Fibroblast of lung (primary cell): ENCODE measurements around the gene ETS1. TPM values are rescaled to one million over a fixed set of nuclear protein-coding genes. Genes with fewer than 3 reads are reported as not detected.

Source experiments
- DNase-seq, 2 donors: peaks; one replicate each; pipeline versions ENCODE4 v3.0.0 to v3.0.0-alpha.2; 2010; ENCODE audit warnings: low read depth in 2 of 2
- H2AFZ ChIP-seq: 2 replicates; pipeline ENCODE4 v1.5.1; 2012; ENCODE audit warnings: low read length, control low read depth, inconsistent platforms
- H3K27ac ChIP-seq: 2 replicates; pipeline ENCODE4 v1.5.1; 2011; ENCODE audit warnings: low read length, control low read depth; ENCODE audit not compliant: insufficient read depth
- H3K27me3 ChIP-seq: 2 replicates; pipeline ENCODE4 v1.5.1; 2011; ENCODE audit warnings: mild to moderate bottlenecking, low read length; ENCODE audit not compliant: control insufficient read depth, insufficient read depth
- H3K36me3 ChIP-seq: 2 replicates; pipeline ENCODE4 v1.5.1; 2011; ENCODE audit warnings: low read length; ENCODE audit not compliant: control insufficient read depth, insufficient read depth
- H3K4me1 ChIP-seq: 2 replicates; pipeline ENCODE4 v1.5.1; 2011; ENCODE audit warnings: low read length; ENCODE audit not compliant: control insufficient read depth, insufficient read depth; ENCODE audit errors: extremely low read depth
- H3K4me2 ChIP-seq: 2 replicates; pipeline ENCODE4 v1.5.1; 2011; ENCODE audit warnings: low read length, control low read depth; ENCODE audit not compliant: insufficient read depth; ENCODE audit errors: extremely low read depth
- H3K4me3 ChIP-seq, 4 experiments: fragments of 200-600 bp in 1 of 4; sonication (generic) in 1 of 4; replicated peaks in 1 of 4; 2 replicates each; pipeline ENCODE4 v1.5.1; 2011 to 2016; ENCODE audit warnings: low read length in 4 of 4, low read depth in 3 of 4, mild to moderate bottlenecking in 3 of 4, control low read depth in 2 of 4, inconsistent platforms in 1 of 4, mixed read lengths in 1 of 4; ENCODE audit not compliant: insufficient read depth in 1 of 4; ENCODE audit errors: control extremely low read depth in 1 of 4
- H3K79me2 ChIP-seq: 2 replicates; pipeline ENCODE4 v1.5.1; 2012; ENCODE audit warnings: mild to moderate bottlenecking, low read length, inconsistent platforms; ENCODE audit not compliant: control insufficient read depth, insufficient read depth
- H3K9ac ChIP-seq: 2 replicates; pipeline ENCODE4 v1.5.1; 2011; ENCODE audit warnings: mild to moderate bottlenecking, low read length, control low read depth; ENCODE audit not compliant: insufficient read depth
- H3K9me3 ChIP-seq: 2 replicates; pipeline ENCODE4 v1.5.1; 2012; ENCODE audit warnings: low read depth, low read length; ENCODE audit not compliant: control insufficient read depth, insufficient read depth
- H4K20me1 ChIP-seq: 2 replicates; pipeline ENCODE4 v1.5.1; 2011; ENCODE audit warnings: low read length; ENCODE audit not compliant: control insufficient read depth, insufficient read depth; ENCODE audit errors: extremely low read depth
- CTCF ChIP-seq, 2 donors: IDR thresholded peaks in 1 of 2; conservative IDR thresholded peaks in 1 of 2; 1 replicate in 1 of 2; 2 replicates in 1 of 2; pipeline ENCODE4 v1.5.1; 2011 to 2012; ENCODE audit warnings: low read length in 2 of 2, control low read depth in 1 of 2, inconsistent platforms in 1 of 2, low read depth in 1 of 2, mild to moderate bottlenecking in 1 of 2
- EZH2 ChIP-seq: IDR thresholded peaks from 2 replicates; pipeline ENCODE4 v1.5.1; 2012; ENCODE audit warnings: low read length, control low read depth, mild to moderate bottlenecking; ENCODE audit errors: missing control alignments
- polyA plus RNA-seq, 2 donors: library from polyadenylated mRNA; depleted of rRNA in 1 of 2; stranded (reverse) in 1 of 2; unstranded in 1 of 2; fragments of >200 nt; gene quantifications; 2 replicates each; pipeline ENCODE4 v1.2.1, GENCODE V29; 2011 to 2012; ENCODE audit warnings: missing spikeins in 1 of 2
- total RNA-seq: library from RNA; depleted of rRNA; stranded (reverse); fragments of >200 nt; gene quantifications from 2 replicates; pipeline ENCODE4 v1.2.1, GENCODE V29; 2014

Gene ETS1
- total and polyA plus RNA-seq, 2 donors (not counting 1 experiment from before 2014, with no cell fraction given) = 51.5 to 51.7 TPM

- no peak for TF ChIP-seq EZH2
- no peak for TF ChIP-seq CTCF (conservative IDR thresholded peaks at IDR 0.05 in 1 of 2, IDR thresholded peaks at IDR 0.05 in 1 of 2; ENCODE audit: low read depth in 1 of 2, low read length in 2 of 2)
- peak overlapping the region; percentile 82 for H3K4me2 ChIP-seq
- no peaks in the 10 kb centered on the region for H3K9me3 ChIP-seq
- H3K4me1 ChIP-seq = peaks cover 21% of the 10 kb centered on the region
- H3K79me2 ChIP-seq = peaks cover 100% of the 10 kb centered on the region
- no peak overlapping the region for H2AFZ ChIP-seq
- no peak for DNase-seq
- H3K4me3 ChIP-seq = peak overlapping the region in 3 of 4 experiments; percentile 22 to 96 (median 94)
- H3K27ac ChIP-seq = peak overlapping the region; percentile 99
- no peak overlapping the region for H3K9ac ChIP-seq
- peaks cover 7% of the 10 kb centered on the region for H3K36me3 ChIP-seq
- peaks cover 5% of the 10 kb centered on the region for H4K20me1 ChIP-seq
- no peaks in the 10 kb centered on the region for H3K27me3 ChIP-seq
These were observed 71.3 kb downstream of the ETS1 start for GRCh38 chr11:128515826-128516778.

DNA sequence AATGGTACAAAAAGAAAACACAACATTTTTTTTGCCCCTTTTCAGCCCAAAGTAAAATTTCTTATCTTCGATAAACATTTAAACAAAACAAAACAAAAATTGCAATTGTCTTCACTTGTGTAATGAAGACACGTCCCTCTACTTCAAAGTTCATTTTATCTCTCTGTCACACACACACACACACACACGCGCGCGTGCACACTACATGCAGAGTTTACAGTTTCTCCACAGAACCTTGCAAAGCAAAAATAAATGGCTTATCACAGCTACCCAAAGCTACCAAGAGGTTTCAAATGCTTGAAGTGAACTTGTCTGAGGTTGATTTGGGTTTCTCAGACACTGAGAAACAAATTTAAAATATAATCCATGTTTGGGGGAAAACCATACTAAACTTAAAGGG lies 72.3 kb downstream of the ETS1 start:
- H3K27ac ChIP-seq = no peak overlapping the region
- H3K9ac ChIP-seq = no peak overlapping the region
- H3K4me1 ChIP-seq = peaks cover 30% of the 10 kb centered on the region
- H3K36me3 ChIP-seq = peaks cover 7% of the 10 kb centered on the region
- H3K9me3 ChIP-seq = no peaks in the 10 kb centered on the region
- H3K79me2 ChIP-seq = peaks cover 100% of the 10 kb centered on the region
- DNase-seq = no peak
- no peak for TF ChIP-seq CTCF (conservative IDR thresholded peaks at IDR 0.05 in 1 of 2, IDR thresholded peaks at IDR 0.05 in 1 of 2; ENCODE audit: low read depth in 1 of 2, low read length in 2 of 2)
- no peak for TF ChIP-seq EZH2
- peak overlapping the region in 1 of 4 experiments; percentile 28 for H3K4me3 ChIP-seq
- peaks cover 2% of the 10 kb centered on the region for H4K20me1 ChIP-seq
- no peaks in the 10 kb centered on the region for H3K27me3 ChIP-seq
- no peak overlapping the region for H2AFZ ChIP-seq
- peak overlapping the region; percentile 82 for H3K4me2 ChIP-seq

- DNase-seq = peak in 1 of 2 donors; percentile 48
- TF ChIP-seq EZH2 (no peak), CTCF (conservative IDR thresholded peaks at IDR 0.05 in 1 of 2, IDR thresholded peaks at IDR 0.05 in 1 of 2; ENCODE audit: low read depth in 1 of 2, low read length in 2 of 2) (no peak)
- Histone ChIP-seq H3K4me3 (no peak overlapping the region), H3K79me2 (peaks cover 96% of the 10 kb centered on the region), H3K9me3 (no peaks in the 10 kb centered on the region), H3K9ac (no peak overlapping the region), H3K27me3 (no peaks in the 10 kb centered on the region), H4K20me1 (peaks cover 2% of the 10 kb centered on the region), H3K36me3 (peaks cover 7% of the 10 kb centered on the region), H3K4me1 (peaks cover 32% of the 10 kb centered on the region), H3K4me2 (peak overlapping the region; percentile 26), H2AFZ (no peak overlapping the region), H3K27ac (no peak overlapping the region)
These were observed 73.3 kb downstream of the ETS1 start for GRCh38 chr11:128513915-128514681.
